HG03520 (cell line): ENCODE data around the gene CPSF2.
"Not testable (repeated sequence)": the region's sequence is repeated elsewhere in the genome, so short reads cannot be mapped to it uniquely, and the experiment has no call there.

Source experiments
- ATAC-seq: cut with Tn5 transposase; IDR thresholded peaks from one replicate; pipeline ENCODE4 v1.9.1; 2021; ENCODE audit warnings: mild to moderate bottlenecking, moderate library complexity; ENCODE audit not compliant: unreplicated experiment

CPSF2 gene

GRCh38 chr14:92154283-92154942 is 32.6 kb downstream of the CPSF2 start:
- no peak for ATAC-seq

DNA sequence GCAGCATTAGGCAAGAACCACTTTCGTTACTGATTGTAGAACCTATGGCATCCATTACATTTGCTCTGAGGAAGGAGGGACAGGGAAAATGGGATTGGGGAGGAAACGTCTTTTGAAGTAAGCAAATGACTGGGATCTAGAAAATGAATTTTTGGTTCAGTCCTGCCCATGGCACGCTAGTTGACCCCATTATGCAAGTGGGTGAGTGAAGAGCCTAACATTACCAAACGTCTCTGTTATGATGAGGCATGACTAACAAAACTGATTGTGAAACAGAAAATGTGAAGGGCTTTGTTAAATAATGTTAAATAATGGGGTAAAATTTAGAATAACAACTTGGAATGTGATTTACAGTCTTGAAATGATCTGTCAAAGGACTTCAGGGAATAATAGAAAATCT is 38.9 kb downstream of the CPSF2 start:
- ATAC-seq: no peak

GRCh38 chr14:92161521-92161920 is 39.8 kb downstream of the CPSF2 start:
- ATAC-seq: no peak

- no peak for ATAC-seq
Observed at GRCh38 chr14:92164958-92165357, 43.2 kb downstream of the CPSF2 start.

GRCh38 chr14:92173668-92174067 is 51.9 kb downstream of the CPSF2 start:
- ATAC-seq: no peak

GRCh38 chr14:92175811-92176210 is 54.0 kb downstream of the CPSF2 start:
- ATAC-seq: no peak

DNA sequence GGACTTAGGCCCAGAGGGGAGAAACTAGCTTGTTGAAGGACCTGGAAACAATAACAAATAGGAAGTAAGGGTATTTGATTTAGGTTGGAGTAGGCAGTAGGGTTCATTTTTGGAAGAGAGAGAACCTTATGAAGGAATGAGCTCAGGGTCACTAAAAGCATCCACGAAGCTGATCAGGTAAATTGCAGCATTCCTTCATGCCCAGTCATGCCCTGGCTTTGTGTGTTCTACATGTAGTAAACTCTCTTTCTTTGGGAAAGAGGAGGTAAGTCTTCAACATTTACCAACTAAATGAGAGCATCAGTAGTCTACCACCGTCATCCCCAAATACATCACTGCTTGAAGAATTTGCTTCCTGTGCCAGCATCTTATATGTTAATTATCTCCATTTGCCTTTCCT is 54.7 kb downstream of the CPSF2 start:
- no peak for ATAC-seq

DNA sequence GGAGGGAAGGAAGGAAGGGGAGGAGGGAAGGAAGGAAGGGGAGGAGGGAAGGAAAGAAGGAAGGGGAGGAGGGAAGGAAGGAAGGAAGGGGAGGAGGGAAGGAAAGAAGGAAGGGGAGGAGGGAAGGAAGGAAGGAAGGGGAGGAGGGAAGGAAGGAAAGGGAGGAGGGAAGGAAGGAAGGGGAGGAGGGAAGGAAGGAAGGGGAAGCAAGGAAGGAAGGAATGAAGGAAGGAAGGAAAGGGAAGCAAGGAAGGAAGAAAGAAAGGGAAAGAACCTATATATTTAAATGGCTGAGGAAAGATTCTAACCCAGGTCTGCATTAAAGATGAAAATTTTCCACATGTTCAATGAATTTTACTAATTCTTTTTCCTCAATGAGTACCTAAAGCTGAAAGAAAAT is 57.4 kb downstream of the CPSF2 start:
- not testable (repeated sequence) for ATAC-seq

GRCh38 chr14:92185559-92185958 is 63.8 kb downstream of the CPSF2 start:
- ATAC-seq: no peak

DNA sequence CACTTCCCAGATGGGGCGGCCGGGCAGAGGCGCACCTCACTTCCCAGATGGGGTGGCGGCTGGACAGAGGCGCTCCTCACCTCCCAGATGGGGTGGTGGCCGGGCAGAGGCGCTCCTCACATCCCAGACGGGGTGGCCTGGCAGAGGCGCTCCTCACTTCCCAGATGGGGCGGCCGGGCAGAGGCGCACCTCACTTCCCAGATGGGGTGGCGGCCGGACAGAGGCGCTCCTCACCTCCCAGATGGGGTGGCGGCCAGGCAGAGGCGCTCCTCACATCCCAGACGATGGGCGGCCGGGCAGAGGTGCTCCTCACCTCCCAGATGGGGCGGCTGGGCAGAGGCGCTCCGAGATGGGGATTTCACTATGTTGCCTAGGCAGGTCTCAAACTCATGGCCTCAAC is 65.8 kb downstream of the CPSF2 start:
- not testable (repeated sequence) for ATAC-seq

- no peak for ATAC-seq
Observed at GRCh38 chr14:92190768-92191167, 69.0 kb downstream of the CPSF2 start.

DNA sequence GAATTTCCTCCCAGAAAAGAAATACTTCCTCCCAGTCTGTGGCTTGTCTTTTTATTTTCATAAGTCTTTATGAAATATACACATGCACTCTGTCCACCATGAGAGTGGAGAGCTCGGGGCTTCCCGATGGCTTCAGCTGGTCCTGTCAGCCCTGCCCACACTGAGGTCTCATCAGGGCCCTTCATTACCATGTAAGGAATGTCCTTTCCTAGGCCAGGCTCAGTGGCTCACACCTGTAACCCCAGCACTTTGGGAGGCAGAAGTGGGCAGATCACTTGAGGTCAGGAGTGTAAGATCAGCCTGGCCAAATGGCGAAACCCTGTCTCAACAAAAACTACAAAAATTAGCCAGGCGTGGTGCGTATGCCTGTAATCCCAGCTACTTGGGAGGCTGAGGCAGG is 77.0 kb downstream of the CPSF2 start:
- ATAC-seq: no peak

DNA sequence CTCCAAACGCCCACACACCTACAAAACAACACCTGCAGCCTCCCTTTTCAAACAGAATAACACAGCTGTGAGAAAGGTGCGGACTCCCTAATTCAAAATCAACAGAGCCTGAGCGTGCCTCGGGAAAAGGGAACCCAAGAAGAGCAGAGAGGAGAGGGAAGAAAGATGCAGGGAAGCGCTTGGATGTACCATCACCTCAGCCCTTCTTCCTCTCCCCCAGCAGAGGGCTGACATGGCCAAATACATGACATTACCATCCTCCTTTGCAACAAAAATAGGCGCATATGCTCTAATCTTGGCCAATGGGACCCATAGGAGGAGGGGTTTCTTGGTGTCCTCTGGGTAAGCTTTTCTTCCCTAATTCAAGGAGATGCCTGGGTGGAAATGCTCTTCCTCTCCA is 78.0 kb downstream of the CPSF2 start:
- no peak for ATAC-seq

- no peak for ATAC-seq
Observed at GRCh38 chr14:92203116-92203515, 81.3 kb downstream of the CPSF2 start.

DNA sequence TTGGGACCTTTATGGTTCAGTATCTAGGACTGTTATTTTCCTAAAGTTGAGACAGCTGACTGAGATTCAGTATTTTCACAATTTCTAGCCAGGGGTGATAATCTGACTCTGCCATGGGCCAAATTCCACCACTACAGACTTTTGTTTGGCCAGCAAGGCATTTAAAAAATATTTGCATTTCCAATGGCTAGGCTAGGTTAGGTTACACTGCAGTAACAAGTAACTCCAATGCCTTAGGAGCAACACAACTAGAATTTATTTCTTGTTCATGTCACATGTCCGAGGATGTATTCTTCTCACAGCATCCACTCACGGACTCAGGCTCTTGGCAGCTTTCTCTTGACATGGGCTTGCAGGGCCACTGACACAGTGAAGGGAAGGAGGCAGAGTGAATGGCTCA is 83.0 kb downstream of the CPSF2 start:
- no peak for ATAC-seq

DNA sequence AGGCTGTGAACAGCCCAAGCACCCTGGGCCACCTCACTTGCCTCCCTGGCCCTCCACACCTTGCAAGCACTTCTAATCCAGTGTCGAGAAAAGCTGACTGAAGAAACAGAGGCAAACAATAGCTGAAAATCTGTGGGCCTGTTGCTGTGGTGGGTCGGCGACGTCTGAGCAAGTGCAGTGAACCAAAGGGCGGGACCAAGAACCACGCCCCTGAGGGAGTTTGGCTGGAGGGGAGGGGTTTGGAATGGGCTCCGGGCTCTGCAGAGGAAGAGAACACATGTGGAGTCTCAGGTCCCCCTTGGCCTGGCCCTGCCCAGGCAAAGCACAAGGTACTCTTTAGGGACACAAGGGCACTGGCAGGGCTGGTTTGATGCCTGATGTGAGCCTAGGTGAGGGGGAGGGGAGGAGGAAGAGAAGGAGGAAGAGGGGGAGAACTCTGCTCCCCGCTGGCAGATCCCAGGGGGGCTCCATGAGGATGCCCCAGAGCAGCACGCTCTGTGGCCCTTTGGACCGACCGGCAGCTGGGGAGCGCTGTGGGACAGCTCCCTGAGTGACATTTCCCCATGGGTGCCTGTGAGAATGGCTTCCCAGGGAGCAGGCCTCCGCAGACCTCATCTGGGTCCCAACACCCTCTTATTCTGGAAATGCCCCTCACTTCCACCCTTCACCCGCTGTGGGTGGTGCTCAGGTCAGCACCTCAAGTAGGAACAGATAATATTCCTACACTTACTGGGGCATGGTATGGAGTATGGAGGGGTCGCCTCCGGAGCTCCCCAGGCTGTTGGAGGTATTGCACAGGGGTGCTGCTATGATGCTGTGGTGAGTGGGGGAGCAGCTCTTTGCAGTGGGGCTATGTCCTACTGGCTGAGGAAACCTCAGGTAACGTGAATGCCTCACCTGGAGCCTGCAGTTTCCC is 85.5 kb downstream of the CPSF2 start:
- no peak for ATAC-seq

- ATAC-seq: no peak
Observed at GRCh38 chr14:92207928-92208265, 86.1 kb downstream of the CPSF2 start.

DNA sequence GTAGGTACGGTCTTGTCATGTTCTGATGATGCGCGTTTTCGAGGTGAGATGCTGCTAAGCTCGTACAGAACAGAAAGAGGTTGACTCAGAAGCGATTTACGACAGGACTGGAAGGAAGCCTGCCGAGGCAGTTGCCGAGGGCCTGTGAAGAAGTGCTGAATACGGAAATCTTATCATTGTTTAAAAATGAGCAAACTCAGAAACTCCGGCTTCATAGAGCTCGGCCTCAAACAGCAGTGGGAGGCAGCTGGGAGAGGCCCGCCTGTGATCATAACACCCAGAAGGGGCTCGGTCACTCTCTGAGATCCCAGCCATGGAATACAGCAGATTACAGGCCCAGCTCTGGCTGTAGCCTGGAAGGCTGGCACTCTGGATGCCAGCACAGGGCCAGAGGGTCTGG is 87.4 kb downstream of the CPSF2 start:
- ATAC-seq: no peak

- not testable (repeated sequence) for ATAC-seq
Observed at GRCh38 chr14:92213125-92213524, 91.4 kb downstream of the CPSF2 start.

GRCh38 chr14:92215579-92215978 is 93.8 kb downstream of the CPSF2 start:
- ATAC-seq: no peak

GRCh38 chr14:92217936-92218335 is 96.2 kb downstream of the CPSF2 start:
- no peak for ATAC-seq
